ENCODE data around the gene PNLDC1. TPM values are rescaled to one million over a fixed set of nuclear protein-coding genes. Genes with fewer than 3 reads are reported as not detected.

Gene PNLDC1
- total and polyA plus RNA-seq, 9 of the 15 experiments (the other 6 are each of a cell fraction or from before 2014, with no cell fraction given): 0.12 TPM; not detected in 8

- TF ChIP-seq ZNF124 (CRISPR knock-in tag; IDR thresholded peaks at IDR 0.05): no peak
- peak; percentile 64 for TF ChIP-seq NEUROD1 (IDR thresholded peaks at IDR 0.05; ENCODE audit: borderline replicate concordance, low read depth, low read length, partially characterized antibody)
- TF ChIP-seq ERF (CRISPR knock-in tag; IDR thresholded peaks at IDR 0.05): peak; percentile 87
- peak; percentile 84 for TF ChIP-seq FIP1L1 (IDR thresholded peaks at IDR 0.05; ENCODE audit: low read depth, low read length, poor library complexity, severe bottlenecking)
- no peak for TF ChIP-seq KAT2B (IDR thresholded peaks at IDR 0.05; ENCODE audit: low read depth, low read length)
- TF ChIP-seq ZEB2 (IDR thresholded peaks at IDR 0.05): peak; percentile 13; the same call in 1 of the 2 replicates
- TF ChIP-seq ZBTB43 (CRISPR knock-in tag; IDR thresholded peaks at IDR 0.05): no peak
- no peak for TF ChIP-seq ZNF449 (CRISPR knock-in tag; IDR thresholded peaks at IDR 0.05)
- no peak for TF ChIP-seq DDX20 (tag; IDR thresholded peaks at IDR 0.05; ENCODE audit: low read depth)
- TF ChIP-seq SRSF9 (IDR thresholded peaks at IDR 0.05; ENCODE audit: borderline replicate concordance, low read depth, low read length): no peak
- no peak for TF ChIP-seq ZC3H4 (CRISPR knock-in tag; IDR thresholded peaks at IDR 0.05; ENCODE audit: borderline replicate concordance)
- no peak for TF ChIP-seq BRD9 (IDR thresholded peaks at IDR 0.05; ENCODE audit: low read depth, partially characterized antibody)
- peak; percentile 69; the same call in 1 of the 2 replicates for TF ChIP-seq ATF7 (IDR thresholded peaks at IDR 0.05)
- TF ChIP-seq ZNF785 (CRISPR knock-in tag; IDR thresholded peaks at IDR 0.05): no peak
- peak; percentile 95 for TF ChIP-seq VEZF1 (CRISPR knock-in tag; IDR thresholded peaks at IDR 0.05)
- peak; percentile 63 for TF ChIP-seq DMBX1 (CRISPR knock-in tag; IDR thresholded peaks at IDR 0.05; ENCODE audit: borderline replicate concordance)
- peak; percentile 67; the same call in 1 of the 2 replicates for TF ChIP-seq NFXL1 (CRISPR knock-in tag; IDR thresholded peaks at IDR 0.05)
- peak; percentile 85 for TF ChIP-seq CHCHD3 (CRISPR knock-in tag; IDR thresholded peaks at IDR 0.05)
- 0 out of 2 replicates have a peak, but pooled peaks have one; percentile 30 for TF ChIP-seq ZNF133 (CRISPR knock-in tag; IDR thresholded peaks at IDR 0.05)
- TF ChIP-seq KLF10 (CRISPR knock-in tag; IDR thresholded peaks at IDR 0.05): no peak
- TF ChIP-seq WHSC1 (IDR thresholded peaks at IDR 0.05; ENCODE audit: low read length): no peak
- peak; percentile 79; the same call in 1 of the 2 replicates for TF ChIP-seq OTX1 (CRISPR knock-in tag; IDR thresholded peaks at IDR 0.05)
- TF ChIP-seq ZNF280A (IDR thresholded peaks at IDR 0.05; ENCODE audit: low read depth, partially characterized antibody): no peak
Observed at GRCh38 chr6:159789377-159790148, 10.5 kb upstream of the PNLDC1 start, which contains the start of gene TCP1 (continued).
